K562 (cell line): Measurements from ENCODE around the gene NPM1. TPM values are rescaled to one million over a fixed set of nuclear protein-coding genes. Genes with fewer than 3 reads are reported as not detected.
A peak's percentile ranks its signal among the peaks of the same experiment; 100 is the strongest.

Experiments
- ATAC-seq: fragments of 200-7000 bp; cut with Tn5 transposase; 3 replicates; pipeline ENCODE4 v1.9.1; 2020; ENCODE audit warnings: moderate library complexity
- BruUV-seq: library from RNA; stranded (reverse); fragments of 400-500 nt; replicated peaks from 2 replicates; lab custom pipeline; 2021; lab: Mats Ljungman, UMichigan
- CTCF ChIA-PET: fragments of 300-600 bp; formaldehyde crosslinking; extraction: SDS; loops from one replicate; lab custom pipeline; 2021; ENCODE audit warnings: low intra/inter-chr PET ratio; lab: Yijun Ruan, JAX
- POLR2A ChIA-PET: fragments of 300-600, 350-650 bp; sonication (Branson Sonifier 250); formaldehyde crosslinking; extraction: SDS; loops from one replicate; lab custom pipeline; 2021; ENCODE audit warnings: antibody characterized with exemption, inconsistent platforms; lab: Yijun Ruan, JAX
- DNase-seq, 4 experiments: peaks; one replicate each; pipeline versions ENCODE4 v3.0.0 to v3.0.0-alpha.2; 2011 to 2018; ENCODE audit warnings: low spot score in 3 of 4, mixed read lengths in 3 of 4; ENCODE audit errors: extremely low read depth in 1 of 4
- FAIRE-seq: peaks from 2 replicates; lab custom pipeline; 2011; peaks lifted over from hg19 to GRCh38; lab: Jason Lieb, UNC
- H2AFZ ChIP-seq: 2 replicates; pipeline ENCODE4 v1.6.0; 2011; ENCODE audit warnings: low read depth, low read length, control low read depth, inconsistent platforms
- H3K27ac ChIP-seq: fragments of 200-600 bp; 3 replicates; pipeline ENCODE4 v1.8.0; 2011; ENCODE audit warnings: low read depth, mild to moderate bottlenecking, control low read depth, inconsistent platforms, low read length, moderate library complexity, mixed read lengths; ENCODE audit errors: extremely low read depth
- H3K27me3 ChIP-seq, 2 experiments: fragments of 300-600 bp in 1 of 2; 2 replicates in 1 of 2; 3 replicates in 1 of 2; pipeline versions ENCODE4 v1.6.0 to v1.8.0; 2011; ENCODE audit warnings: inconsistent platforms in 2 of 2, low read length in 2 of 2, mild to moderate bottlenecking in 1 of 2, mixed read lengths in 1 of 2, moderate library complexity in 1 of 2; ENCODE audit not compliant: control insufficient read depth in 2 of 2, insufficient read depth in 2 of 2
- H3K36me3 ChIP-seq: fragments of 300-600 bp; 3 replicates; pipeline ENCODE4 v1.8.0; 2011; ENCODE audit warnings: mild to moderate bottlenecking, low read length, inconsistent platforms; ENCODE audit not compliant: control insufficient read depth, insufficient read depth
- H3K4me1 ChIP-seq, 2 experiments: fragments of 200-600 bp in 1 of 2; replicated peaks in 1 of 2; 2 replicates in 1 of 2; 3 replicates in 1 of 2; pipeline versions ENCODE4 v1.5.1 to v1.8.0; 2011; ENCODE audit warnings: inconsistent platforms in 2 of 2, low read length in 2 of 2, mild to moderate bottlenecking in 1 of 2, mixed read lengths in 1 of 2, moderate library complexity in 1 of 2; ENCODE audit not compliant: control insufficient read depth in 2 of 2, insufficient read depth in 2 of 2
- H3K4me2 ChIP-seq: 2 replicates; pipeline ENCODE4 v1.6.1; 2011; ENCODE audit warnings: low read length, control low read depth, inconsistent platforms, mixed read lengths; ENCODE audit not compliant: insufficient read depth
- H3K4me3 ChIP-seq: fragments of 200-600 bp; sonication (generic), shearing (Covaris generic); 2 replicates; pipeline ENCODE4 v1.5.1; 2016; ENCODE audit warnings: control low read depth, inconsistent platforms
- H3K79me2 ChIP-seq: fragments of 200-600 bp; 3 replicates; pipeline ENCODE4 v1.8.0; 2011; ENCODE audit warnings: low read length, inconsistent platforms; ENCODE audit not compliant: control insufficient read depth, insufficient read depth
- H3K9ac ChIP-seq, 2 experiments: 2 replicates each; pipeline versions ENCODE4 v1.6.0 to v1.6.1; 2011; ENCODE audit warnings: low read depth in 2 of 2, low read length in 2 of 2, control low read depth in 1 of 2, inconsistent platforms in 1 of 2, mild to moderate bottlenecking in 1 of 2, mixed read lengths in 1 of 2; ENCODE audit not compliant: insufficient read depth in 1 of 2
- H3K9me1 ChIP-seq: one replicate; pipeline ENCODE4 v1.6.0; 2011; ENCODE audit warnings: inconsistent platforms, mild to moderate bottlenecking, low read length, moderate library complexity; ENCODE audit not compliant: control insufficient read depth, insufficient read depth
- H3K9me3 ChIP-seq: replicated peaks from 2 replicates; pipeline ENCODE4 v1.5.1; 2011; ENCODE audit warnings: low read depth, low read length, inconsistent platforms; ENCODE audit not compliant: control insufficient read depth, insufficient read depth
- H4K20me1 ChIP-seq: replicated peaks from 2 replicates; pipeline ENCODE4 v1.6.1; 2011; ENCODE audit warnings: low read length, inconsistent platforms, mixed read lengths; ENCODE audit not compliant: control insufficient read depth, insufficient read depth
- TFE3 ChIP-seq: fragments of 450-650 bp; formaldehyde crosslinking; IDR thresholded peaks from 2 replicates; pipeline ENCODE4 v1.4.0; 2020; ENCODE audit warnings: mild to moderate bottlenecking, mixed read lengths
- USF1 ChIP-seq: sonication (generic); formaldehyde crosslinking; IDR thresholded peaks from 2 replicates; pipeline ENCODE4 v1.9.0; 2022; ENCODE audit warnings: mild to moderate bottlenecking, missing genetic modification reagents
- ZBTB5 ChIP-seq: fragments of 450-650 bp; IDR thresholded peaks from 2 replicates; pipeline ENCODE4 v1.6.1; 2017; ENCODE audit warnings: antibody characterized with exemption
- WGBS: fragments of 100-300 bp; shearing (Covaris generic); methylation state at CpG from one replicate; pipeline ENCODE4 v1.1.6; 2016; ENCODE audit warnings: low coverage, mixed read lengths; ENCODE audit not compliant: insufficient coverage; ENCODE audit errors: missing lambda C conversion rate; 5-methylcytosine and 5-hydroxymethylcytosine counted together
- in situ Hi-C: fragments of 300-500 bp; cut with MboI; formaldehyde crosslinking; loops from 4 replicates; pipeline ENCODE4 v1.15.0; 2018; ENCODE audit warnings: inconsistent platforms, mixed read lengths
- intact Hi-C: fragments of 100-400 bp; cut with micrococcal nuclease; formaldehyde crosslinking; loops from 2 replicates; pipeline ENCODE4 v1.14.2; 2022
- polyA plus RNA-seq, 8 experiments: library from polyadenylated mRNA; depleted of rRNA in 4 of 8; stranded (reverse) in 5 of 8; unstranded in 3 of 8; fragments of >200 nt; fragmentation: Nextera tagmentation in 2 of 8; fragmentation: Illumina TruSeq in 1 of 8; extraction: Ambion mirVana in 2 of 8; extraction: Trizol in 1 of 8; gene quantifications; 2 replicates each; pipeline versions ENCODE4 v1.2.1 to v1.2.3, GENCODE V29; 2011 to 2014; ENCODE audit warnings: inconsistent platforms in 1 of 8, missing spikeins in 1 of 8
- total RNA-seq, 7 experiments: library from RNA; depleted of rRNA in 6 of 7; stranded (reverse); fragments of >200 nt in 6 of 7; fragmentation: Illumina TruSeq in 2 of 7; extraction: Trizol in 2 of 7; gene quantifications; 2 replicates each; pipeline versions ENCODE4 v1.2.1 to v1.2.3, GENCODE V29; 2011 to 2021; ENCODE audit warnings: low replicate concordance in 1 of 7

The NPM1 gene
- total and polyA plus RNA-seq, 9 of the 15 experiments (the other 6 are each of a cell fraction or from before 2014, with no cell fraction given) = 2,438 to 6,909 (median 5,639) TPM

GRCh38 chr5:171344936-171345608, 42.6 kb upstream of the NPM1 start:
- FAIRE-seq (no peak), DNase-seq (no peak)
- Histone ChIP-seq H3K9me3 (no peaks in the 10 kb centered on the region), H3K79me2 (no peaks in the 10 kb centered on the region), H3K36me3 (no peaks in the 10 kb centered on the region)
- TF ChIP-seq USF1 (CRISPR knock-in tag) = 0 out of 2 replicates have a peak, but pooled peaks have one; percentile 18
- no peak for TF ChIP-seq ZBTB5
- TF ChIP-seq TFE3 (CRISPR knock-in tag) = 0 out of 2 replicates have a peak, but pooled peaks have one; percentile 11
- TF ChIP-seq, all 486 proteins: peak for 2
- Histone ChIP-seq H3K4me1 (no peaks in the 10 kb centered on the region), H3K27ac (no peak overlapping the region), H3K9me1 (no peaks in the 10 kb centered on the region), H4K20me1 (no peaks in the 10 kb centered on the region), H3K27me3 (peaks cover 6 to 8% of the 10 kb centered on the region in 2 experiments; a peak in 4 of 5 replicates), H3K9ac (no peak overlapping the region), H3K4me2 (no peak overlapping the region), H2AFZ (no peak overlapping the region), H3K4me3 (no peak overlapping the region)
- 5% methylated on average over 19 of the region's 19 CpGs for WGBS
- ATAC-seq = no peak
- ChIA-PET CTCF (no interaction called here), POLR2A (no interaction called here)
- intact Hi-C loops = no loop called here
- in situ Hi-C loops = no loop called here
- no TSS peak for BruUV-seq
